Esophagus squamous epithelium (tissue), 4 donors: ENCODE results near the gene GRAMD1C.

ENCODE experiments used
- CTCF ChIP-seq, 6 experiments: fragments of 450-650 bp in 4 of 6; fragments of 200-600 bp in 2 of 6; sonication (generic) in 2 of 6; IDR thresholded peaks; one replicate each; pipeline ENCODE4 v1.5.1; 2016 to 2019; ENCODE audit warnings: antibody characterized with exemption in 6 of 6, mild to moderate bottlenecking in 4 of 6, moderate library complexity in 4 of 6
- POLR2A ChIP-seq, 4 donors: fragments of 450-650 bp; IDR thresholded peaks; one replicate each; pipeline ENCODE4 v1.6.1; 2017; ENCODE audit warnings: antibody characterized with exemption in 4 of 4, mild to moderate bottlenecking in 4 of 4, moderate library complexity in 3 of 4

- no peak for TF ChIP-seq CTCF (IDR thresholded peaks at IDR 0.05)
- TF ChIP-seq POLR2A (IDR thresholded peaks at IDR 0.05): no peak
Observed at GRCh38 chr3:113927556-113927955, 89.0 kb downstream of the GRAMD1C start.
